ENCODE measurements around the gene SP110.
"Not testable (repeated sequence)": the region's sequence is repeated elsewhere in the genome, so short reads cannot be mapped to it uniquely, and the experiment has no call there.

Gene SP110

DNA sequence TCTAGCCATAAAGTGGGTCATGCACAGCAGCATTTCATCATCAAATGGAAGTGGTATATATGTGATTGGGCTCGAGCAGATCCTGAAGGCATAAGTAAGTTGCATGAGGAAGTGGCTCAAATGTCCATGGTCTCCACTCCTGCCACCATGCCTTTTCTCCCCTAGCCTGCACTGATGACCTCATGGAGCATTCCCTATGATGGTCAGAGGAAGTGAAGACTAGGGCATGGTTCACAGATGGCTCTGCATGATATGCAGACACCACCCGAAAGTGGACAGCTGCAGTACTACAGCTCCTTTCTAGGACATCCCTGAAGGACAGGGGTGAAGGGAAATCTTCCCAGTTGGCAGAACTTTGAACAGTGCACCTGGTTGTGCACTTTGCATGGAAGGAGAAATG lies 99.4 kb downstream of the SP110 start:
- not testable (repeated sequence) for DNase-seq

GRCh38 chr2:230119827-230120226 lies 100.0 kb downstream of the SP110 start:
- DNase-seq = not testable (repeated sequence)
